ENCODE measurements around the gene AARS2. TPM values are rescaled to one million over a fixed set of nuclear protein-coding genes. Genes with fewer than 3 reads are reported as not detected.

AARS2 gene
- total and polyA plus RNA-seq, 9 of the 15 experiments (the other 6 are each of a cell fraction or from before 2014, with no cell fraction given), result 0.97 to 34.0 (median 18.3) TPM

DNA sequence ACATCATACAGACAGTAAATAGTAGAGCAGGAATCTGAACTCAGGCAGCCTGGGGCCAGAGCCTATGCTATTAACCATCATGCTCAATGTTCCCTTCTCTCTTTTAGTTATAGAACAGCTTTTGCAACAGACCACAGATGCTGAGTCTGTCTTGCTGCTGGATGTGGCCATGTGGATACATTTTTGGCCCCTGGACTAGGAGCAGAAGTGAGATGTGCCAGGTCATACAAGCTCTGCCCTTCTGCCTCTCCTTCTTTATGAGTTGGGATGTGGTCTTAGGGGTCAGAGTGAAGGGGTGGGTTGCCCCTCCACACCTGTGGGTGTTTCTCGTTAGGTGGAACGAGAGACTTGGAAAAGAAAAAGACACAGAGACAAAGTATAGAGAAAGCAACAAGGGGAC is 14.6 kb upstream of the AARS2 start:
- CTCF ChIA-PET (ENCODE audit: low intra/inter-chr PET ratio), result no interaction called here
- Histone ChIP-seq H3K9me1 (ENCODE audit: control insufficient read depth, insufficient read depth, low read length) (no peaks in the 10 kb centered on the region), H3K36me3 (ENCODE audit: control insufficient read depth, insufficient read depth, low read length) (no peaks in the 10 kb centered on the region), H3K79me2 (ENCODE audit: control insufficient read depth, insufficient read depth, low read length) (no peaks in the 10 kb centered on the region), H4K20me1 (replicated peaks; ENCODE audit: control insufficient read depth, insufficient read depth, low read length) (no peaks in the 10 kb centered on the region), H3K4me1 (replicated peaks in 1 of 2; ENCODE audit: control insufficient read depth in 2 of 2, insufficient read depth in 2 of 2, low read length in 2 of 2) (no peaks in the 10 kb centered on the region), H3K27ac (ENCODE audit: extremely low read depth, low read depth, low read length) (no peak overlapping the region), H3K9me3 (replicated peaks; ENCODE audit: control insufficient read depth, insufficient read depth, low read depth, low read length) (no peaks in the 10 kb centered on the region), H3K4me3 (no peak overlapping the region), H3K27me3 (ENCODE audit: control insufficient read depth in 2 of 2, insufficient read depth in 2 of 2, low read length in 2 of 2) (peaks cover 51 to 57% of the 10 kb centered on the region in 2 experiments), H2AFZ (ENCODE audit: low read depth, low read length) (no peak overlapping the region), H3K4me2 (ENCODE audit: insufficient read depth, low read length) (no peak overlapping the region), H3K9ac (ENCODE audit: insufficient read depth in 1 of 2, low read depth in 2 of 2, low read length in 2 of 2) (no peak overlapping the region)
- TF ChIP-seq, protein P1, sequence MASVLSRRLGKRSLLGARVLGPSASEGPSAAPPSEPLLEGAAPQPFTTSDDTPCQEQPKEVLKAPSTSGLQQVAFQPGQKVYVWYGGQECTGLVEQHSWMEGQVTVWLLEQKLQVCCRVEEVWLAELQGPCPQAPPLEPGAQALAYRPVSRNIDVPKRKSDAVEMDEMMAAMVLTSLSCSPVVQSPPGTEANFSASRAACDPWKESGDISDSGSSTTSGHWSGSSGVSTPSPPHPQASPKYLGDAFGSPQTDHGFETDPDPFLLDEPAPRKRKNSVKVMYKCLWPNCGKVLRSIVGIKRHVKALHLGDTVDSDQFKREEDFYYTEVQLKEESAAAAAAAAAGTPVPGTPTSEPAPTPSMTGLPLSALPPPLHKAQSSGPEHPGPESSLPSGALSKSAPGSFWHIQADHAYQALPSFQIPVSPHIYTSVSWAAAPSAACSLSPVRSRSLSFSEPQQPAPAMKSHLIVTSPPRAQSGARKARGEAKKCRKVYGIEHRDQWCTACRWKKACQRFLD (CRISPR knock-in tag; IDR thresholded peaks at IDR 0.05), result no peak
- TF ChIP-seq NCOA6 (IDR thresholded peaks at IDR 0.05) (no peak), STAT5B (CRISPR knock-in tag; IDR thresholded peaks at IDR 0.05) (no peak), NFIC (IDR thresholded peaks at IDR 0.05) (no peak), SMAD2 (IDR thresholded peaks at IDR 0.05; ENCODE audit: low read depth, low read length) (no peak), MIER1 (IDR thresholded peaks at IDR 0.05; ENCODE audit: low read depth) (no peak)
- TF ChIP-seq, protein P2, sequence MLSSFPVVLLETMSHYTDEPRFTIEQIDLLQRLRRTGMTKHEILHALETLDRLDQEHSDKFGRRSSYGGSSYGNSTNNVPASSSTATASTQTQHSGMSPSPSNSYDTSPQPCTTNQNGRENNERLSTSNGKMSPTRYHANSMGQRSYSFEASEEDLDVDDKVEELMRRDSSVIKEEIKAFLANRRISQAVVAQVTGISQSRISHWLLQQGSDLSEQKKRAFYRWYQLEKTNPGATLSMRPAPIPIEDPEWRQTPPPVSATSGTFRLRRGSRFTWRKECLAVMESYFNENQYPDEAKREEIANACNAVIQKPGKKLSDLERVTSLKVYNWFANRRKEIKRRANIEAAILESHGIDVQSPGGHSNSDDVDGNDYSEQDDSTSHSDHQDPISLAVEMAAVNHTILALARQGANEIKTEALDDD (IDR thresholded peaks at IDR 0.05), result no peak
- TF ChIP-seq, protein P3, sequence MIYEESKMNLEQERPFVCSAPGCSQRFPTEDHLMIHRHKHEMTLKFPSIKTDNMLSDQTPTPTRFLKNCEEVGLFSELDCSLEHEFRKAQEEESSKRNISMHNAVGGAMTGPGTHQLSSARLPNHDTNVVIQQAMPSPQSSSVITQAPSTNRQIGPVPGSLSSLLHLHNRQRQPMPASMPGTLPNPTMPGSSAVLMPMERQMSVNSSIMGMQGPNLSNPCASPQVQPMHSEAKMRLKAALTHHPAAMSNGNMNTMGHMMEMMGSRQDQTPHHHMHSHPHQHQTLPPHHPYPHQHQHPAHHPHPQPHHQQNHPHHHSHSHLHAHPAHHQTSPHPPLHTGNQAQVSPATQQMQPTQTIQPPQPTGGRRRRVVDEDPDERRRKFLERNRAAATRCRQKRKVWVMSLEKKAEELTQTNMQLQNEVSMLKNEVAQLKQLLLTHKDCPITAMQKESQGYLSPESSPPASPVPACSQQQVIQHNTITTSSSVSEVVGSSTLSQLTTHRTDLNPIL (CRISPR knock-in tag; IDR thresholded peaks at IDR 0.05), result no peak
- WGBS (ENCODE audit: insufficient coverage, low coverage, missing lambda C conversion rate), result 0% methylated on average over 2 of the region's 2 CpGs
- DNase-seq (ENCODE audit: extremely low read depth in 1 of 4, low spot score in 3 of 4), result no peak
- in situ Hi-C loops (cut with MboI), result no loop called here
- no TSS peak for BruUV-seq (replicated peaks)
- no peak for FAIRE-seq
- no peak for ATAC-seq
- intact Hi-C loops (cut with micrococcal nuclease), result no loop called here
- POLR2A ChIA-PET, result no interaction called here
